GM19238 (cell line): ENCODE data around the gene LRIG1.

Source experiments
- DNase-seq: peaks from one replicate; pipeline ENCODE4 v3.0.0; 2011; ENCODE audit warnings: low spot score; ENCODE audit not compliant: insufficient read length

LRIG1 gene

GRCh38 chr3:66443118-66443803, 57.6 kb downstream of the LRIG1 start:
- no peak for DNase-seq

- no peak for DNase-seq
Observed at GRCh38 chr3:66442254-66443117, 58.3 kb downstream of the LRIG1 start.

DNA sequence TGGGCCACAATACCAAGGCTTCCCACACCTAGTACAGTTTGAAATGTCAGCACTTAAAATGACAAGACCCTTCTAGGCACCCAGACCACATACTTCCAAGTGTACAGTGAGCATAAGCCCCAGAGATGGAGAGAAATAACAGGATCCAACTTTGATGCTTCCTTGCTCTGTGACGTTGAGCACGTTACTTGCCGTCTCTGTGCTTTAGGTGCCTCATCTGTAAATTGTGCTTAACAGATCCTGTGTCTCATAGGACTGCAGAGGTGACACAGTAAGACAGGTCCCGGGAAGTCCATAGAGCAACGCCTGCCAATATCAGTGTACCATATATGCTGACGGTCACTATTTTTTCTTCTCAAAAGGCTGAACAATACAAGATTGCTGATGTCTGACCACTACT, 59.1 kb downstream of the LRIG1 start:
- no peak for DNase-seq

DNA sequence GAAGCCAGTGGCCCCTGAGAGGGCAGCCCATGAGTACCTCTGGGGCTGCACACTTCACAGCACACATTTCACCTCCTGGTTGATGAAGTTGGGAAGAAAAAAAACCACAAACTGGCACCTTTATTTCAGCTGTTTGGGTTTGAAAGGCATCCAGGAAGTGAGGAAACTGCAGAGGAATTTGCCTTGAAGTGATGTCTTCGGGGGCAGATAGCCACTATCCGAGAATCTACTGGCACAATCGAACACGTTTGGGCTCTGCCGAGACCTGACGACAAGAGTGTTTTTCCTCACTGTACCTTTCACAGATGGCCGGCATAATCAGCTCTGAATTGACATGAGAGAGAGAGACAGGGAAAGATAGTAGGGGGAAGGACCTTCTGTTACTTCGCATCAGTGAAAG, 59.7 kb downstream of the LRIG1 start:
- DNase-seq = no peak

- DNase-seq = peak; percentile 11
Observed at GRCh38 chr3:66439666-66440344, 61.0 kb downstream of the LRIG1 start.

DNA sequence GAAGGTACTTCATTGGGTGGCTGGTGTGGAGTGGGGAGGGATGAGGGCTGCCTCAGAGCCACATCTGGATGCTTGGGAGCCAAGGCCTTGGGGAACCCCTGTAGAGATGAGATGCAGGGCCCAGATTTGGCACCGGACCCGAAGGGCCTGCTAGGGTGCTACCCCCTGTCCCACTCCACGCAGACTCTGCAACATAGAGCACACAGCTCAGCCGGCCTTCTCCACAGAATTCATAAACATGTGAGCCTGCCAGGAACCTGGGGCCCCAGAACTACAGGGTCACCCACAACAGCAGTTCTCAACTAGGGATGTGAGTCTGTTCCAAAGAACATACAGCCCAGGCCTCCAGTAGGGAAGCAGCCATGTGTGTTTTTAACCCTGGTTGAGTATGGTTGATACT, 62.8 kb downstream of the LRIG1 start:
- DNase-seq = no peak

DNA sequence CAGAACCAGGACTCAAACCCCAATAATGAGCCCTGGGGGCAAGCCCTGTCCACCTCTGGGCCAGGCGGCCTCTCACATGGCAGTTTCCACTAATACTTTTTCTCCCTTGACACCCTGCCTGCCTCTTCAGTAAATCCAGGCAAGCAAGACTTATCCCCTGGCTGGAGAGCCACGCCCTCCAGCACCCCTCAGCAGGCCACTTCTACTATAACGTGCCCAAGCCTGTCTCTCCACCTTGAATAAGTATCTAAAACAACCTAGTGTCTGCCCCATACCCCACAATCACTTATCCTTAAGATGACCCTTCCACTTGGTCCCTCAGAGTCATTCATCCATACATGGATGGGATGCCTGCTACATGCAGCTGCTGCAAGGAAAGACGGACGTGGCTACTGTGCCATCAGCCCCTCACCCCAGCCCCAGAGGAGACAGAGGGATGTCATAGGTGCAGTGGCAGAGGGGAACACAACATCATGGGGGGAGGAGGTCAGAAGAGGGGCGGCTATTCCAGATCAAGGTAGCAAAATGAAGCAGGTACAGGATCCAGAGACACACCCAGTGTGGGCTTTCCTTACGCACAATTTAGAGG, 63.4 kb downstream of the LRIG1 start:
- no peak for DNase-seq

DNA sequence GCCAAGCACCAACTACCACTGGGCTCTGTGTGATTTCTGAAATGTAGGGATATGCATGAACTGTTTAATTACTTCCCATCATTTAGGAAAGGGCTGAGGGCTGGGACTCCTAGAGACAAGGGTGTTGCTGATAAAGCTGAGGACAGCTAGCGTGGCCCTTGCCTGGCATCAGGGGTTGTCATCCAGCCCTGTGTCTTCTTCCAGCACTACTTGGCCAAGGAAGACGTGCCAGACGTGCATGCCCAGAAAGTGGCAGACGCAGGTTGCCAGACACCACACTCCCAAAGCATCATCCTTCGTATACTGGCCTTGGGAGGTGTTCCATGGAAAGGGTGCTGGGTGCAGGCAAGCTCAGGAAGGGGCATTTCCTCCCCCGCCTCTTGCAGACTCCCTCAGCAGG, 64.8 kb downstream of the LRIG1 start:
- DNase-seq = no peak

DNA sequence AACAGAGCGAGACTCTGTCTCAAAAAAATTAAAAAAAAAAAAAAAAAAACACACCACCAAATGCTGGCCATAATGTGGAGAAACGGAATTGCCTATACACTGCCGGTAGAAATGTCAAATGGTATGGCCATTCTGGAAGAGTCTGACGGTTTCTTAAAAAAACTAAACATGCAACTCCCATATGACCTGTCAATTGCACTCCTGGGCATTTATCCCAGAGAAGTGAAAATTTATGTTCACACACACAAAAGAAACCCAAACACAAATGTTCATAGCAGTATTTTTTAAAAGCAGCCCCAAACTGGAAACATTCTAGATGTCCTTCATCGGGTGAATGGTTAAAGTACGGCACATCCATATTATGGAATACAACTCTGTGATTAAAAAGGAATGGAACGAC, 66.1 kb downstream of the LRIG1 start:
- DNase-seq = no peak

DNA sequence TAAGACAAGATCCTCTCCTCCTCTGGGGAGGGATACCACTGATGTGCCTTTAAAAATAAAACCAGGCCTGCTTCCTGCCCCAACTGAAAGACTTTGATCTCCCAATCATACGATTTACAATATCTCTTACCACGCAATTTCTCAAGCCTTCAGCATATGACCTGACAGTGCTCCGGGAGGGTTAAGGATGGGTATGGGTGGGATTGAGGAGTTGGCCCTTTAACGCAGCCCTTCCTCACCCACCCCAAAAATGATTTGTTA, 67.4 kb downstream of the LRIG1 start:
- DNase-seq = no peak

DNA sequence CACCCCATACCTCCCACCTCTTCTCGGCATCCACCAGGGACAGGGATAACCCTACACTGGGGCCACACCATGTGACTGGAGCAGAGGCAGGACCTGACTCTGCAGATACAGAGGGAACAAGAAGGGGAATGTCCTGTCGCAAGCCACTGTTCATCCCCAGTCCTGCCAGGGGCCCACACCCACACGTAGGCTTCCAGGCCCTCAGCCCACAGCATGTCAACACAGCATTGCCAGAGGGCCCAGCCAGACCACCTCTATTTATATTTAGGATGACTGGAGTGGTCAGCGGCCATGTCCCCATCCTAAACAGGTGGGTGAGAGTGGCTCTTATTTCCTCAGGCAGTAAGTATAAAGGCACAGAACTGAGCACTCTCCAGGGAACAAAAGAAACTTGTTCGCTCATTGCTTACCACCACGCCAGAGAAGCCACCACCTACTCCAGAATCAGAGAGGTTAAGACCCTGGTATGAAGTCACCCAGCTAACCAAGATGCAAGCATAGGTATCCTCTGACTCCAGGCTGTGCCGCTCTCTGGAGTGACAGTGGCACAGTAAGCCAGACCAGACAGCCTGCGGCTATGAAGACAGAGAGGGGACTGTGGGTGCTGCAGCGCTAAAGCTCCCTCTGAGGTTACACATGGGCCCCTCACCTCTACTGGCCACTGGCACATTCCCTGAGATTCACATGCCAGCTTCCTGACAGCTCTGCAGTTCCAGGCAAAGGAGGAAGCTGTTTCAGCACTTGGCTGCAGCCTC, 67.9 kb downstream of the LRIG1 start:
- no peak for DNase-seq

- DNase-seq = no peak
Observed at GRCh38 chr3:66432041-66432766, 68.6 kb downstream of the LRIG1 start.

DNA sequence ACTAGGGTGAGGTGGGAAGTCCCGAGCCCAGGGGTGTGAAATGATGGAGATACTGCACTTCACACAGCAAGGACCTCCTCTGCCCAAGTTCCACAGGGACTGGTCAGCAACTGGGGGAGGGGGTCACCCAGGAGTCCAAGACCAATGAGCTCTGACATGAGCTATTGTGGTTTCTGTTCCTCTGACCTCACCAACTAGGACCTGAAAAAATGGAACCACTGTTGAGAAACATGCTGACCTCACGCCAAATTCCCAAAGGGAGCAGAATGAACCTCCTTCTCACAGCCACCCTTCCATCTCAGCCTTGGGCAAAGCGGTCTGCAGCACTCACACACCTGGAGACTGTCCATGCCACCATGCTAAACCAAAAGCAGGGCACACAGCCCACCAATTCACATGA, 69.3 kb downstream of the LRIG1 start:
- DNase-seq = no peak

DNA sequence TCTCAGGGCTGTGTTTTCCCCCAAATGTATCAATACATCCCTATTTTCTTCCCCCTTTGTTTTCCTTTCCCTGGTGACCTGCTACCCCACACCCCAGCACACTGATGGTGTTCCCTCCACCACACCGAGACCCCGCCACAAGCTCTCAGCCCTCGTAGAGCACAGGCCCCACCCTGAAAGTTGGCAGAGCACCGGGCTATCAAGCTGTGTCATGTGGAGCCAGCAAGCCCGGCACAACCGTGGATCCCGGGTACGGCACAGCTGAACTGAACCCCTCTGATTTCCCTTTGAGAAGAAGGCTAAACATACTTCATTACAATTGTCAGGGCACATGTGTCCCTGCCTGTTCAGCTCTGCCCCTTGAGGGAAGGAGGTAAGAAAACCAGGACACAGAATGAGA, 69.9 kb downstream of the LRIG1 start:
- DNase-seq = no peak

DNA sequence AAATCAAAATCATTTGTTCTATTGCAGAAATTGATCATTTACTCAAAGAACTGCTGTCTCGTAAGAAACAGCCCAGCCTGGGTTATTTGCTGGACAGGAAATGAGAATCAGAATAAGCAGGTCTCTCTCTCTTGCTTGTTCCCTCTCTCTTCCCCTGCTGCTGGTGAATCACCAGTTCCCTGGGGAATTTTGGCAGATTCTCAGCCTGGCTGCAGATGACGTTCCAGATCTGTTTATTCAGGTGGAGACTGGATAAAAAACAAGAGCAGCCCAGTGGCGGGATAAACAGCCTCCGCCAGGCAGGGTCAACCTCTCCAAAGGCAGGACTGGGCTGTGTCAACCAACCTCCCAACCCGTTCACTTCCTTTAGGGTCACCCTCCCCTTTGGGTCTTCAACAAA, 72.1 kb downstream of the LRIG1 start:
- DNase-seq = no peak

- DNase-seq = no peak
Observed at GRCh38 chr3:66427951-66428474, 72.8 kb downstream of the LRIG1 start.

GRCh38 chr3:66427352-66427751, 73.5 kb downstream of the LRIG1 start:
- no peak for DNase-seq

DNA sequence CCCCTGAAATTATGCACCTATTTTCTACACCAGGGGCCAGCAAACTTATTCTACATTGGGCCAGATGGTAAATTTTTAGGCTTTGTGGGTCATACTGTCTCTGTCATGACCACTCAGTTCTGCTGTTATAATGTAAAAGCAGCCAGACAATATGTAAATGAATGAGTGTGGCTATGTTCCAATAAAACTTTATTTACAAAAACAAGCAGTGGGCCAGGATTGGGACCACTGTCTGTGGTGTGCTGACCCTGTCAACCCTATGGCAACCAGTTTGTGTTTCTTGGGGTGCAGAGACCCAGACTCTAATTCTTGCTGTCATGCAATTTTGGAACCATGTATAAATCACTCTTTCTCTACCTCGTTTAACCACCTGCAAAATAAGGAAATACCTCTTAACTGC, 74.7 kb downstream of the LRIG1 start:
- no peak for DNase-seq

DNA sequence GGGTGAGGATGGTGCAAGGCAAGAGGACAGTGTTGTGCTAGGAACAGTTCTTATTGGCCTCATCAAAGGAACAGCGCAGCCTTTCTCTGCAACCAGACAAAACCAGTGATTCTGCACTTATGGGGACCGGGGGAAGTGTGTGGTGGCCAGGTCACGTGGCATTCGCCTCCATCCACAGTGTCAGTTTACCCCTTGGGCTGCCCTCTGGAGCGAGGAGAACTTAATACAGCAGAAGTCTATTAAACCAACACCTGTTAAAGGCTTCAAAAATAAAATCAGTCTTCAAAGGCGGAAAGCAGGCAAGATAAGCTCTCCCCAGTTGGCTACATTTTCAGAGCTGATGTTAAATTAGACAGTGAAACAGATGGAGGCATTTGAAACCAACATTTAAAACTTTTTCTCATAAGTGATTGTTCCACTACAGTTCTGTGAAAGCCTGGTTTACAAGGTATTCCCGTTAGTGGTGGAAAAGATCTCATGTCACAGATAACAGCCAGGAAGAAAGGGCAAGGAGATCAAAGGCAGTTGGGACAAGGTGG, 75.2 kb downstream of the LRIG1 start:
- DNase-seq = no peak

DNA sequence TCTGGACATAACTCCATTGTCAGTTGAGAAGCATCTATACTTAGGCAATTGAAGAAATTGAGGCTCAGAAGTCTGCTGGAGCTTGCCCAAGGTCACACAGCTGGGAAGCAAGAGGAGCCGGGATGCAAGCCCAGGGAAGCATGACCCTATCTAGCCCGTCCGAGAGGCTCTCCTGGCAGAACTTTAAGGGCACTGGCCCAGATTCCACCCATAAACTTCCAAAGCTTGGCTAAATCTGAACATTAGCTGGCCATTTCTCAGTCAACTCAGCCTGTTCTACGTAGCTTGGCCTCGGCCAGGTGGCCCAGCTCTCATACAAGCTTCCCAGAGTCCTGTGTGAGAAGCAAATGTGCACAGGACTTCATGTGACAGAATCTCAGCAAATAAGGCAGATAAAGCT, 75.8 kb downstream of the LRIG1 start:
- DNase-seq = no peak
